SH-SY5Y (cell line): ENCODE data around the gene SPACA4.

Experiments used
- GATA2 ChIP-seq: IDR thresholded peaks from 2 replicates; pipeline ENCODE4 v1.6.1; 2011; ENCODE audit warnings: mild to moderate bottlenecking, low read depth, low read length
- GATA3 ChIP-seq: IDR thresholded peaks from 2 replicates; pipeline ENCODE4 v1.6.1; 2011; ENCODE audit warnings: low read depth, mild to moderate bottlenecking, low read length, moderate library complexity

GRCh38 chr19:48596237-48596636 is 10.3 kb upstream of the SPACA4 start:
- TF ChIP-seq GATA2, result no peak
- TF ChIP-seq GATA3, result no peak
